ENCODE data around the gene MYZAP. TPM values are rescaled to one million over a fixed set of nuclear protein-coding genes. Genes with fewer than 3 reads are reported as not detected.

The MYZAP gene
- total RNA-seq, 1 experiment from 2014 or later, result 6.4 TPM

DNA sequence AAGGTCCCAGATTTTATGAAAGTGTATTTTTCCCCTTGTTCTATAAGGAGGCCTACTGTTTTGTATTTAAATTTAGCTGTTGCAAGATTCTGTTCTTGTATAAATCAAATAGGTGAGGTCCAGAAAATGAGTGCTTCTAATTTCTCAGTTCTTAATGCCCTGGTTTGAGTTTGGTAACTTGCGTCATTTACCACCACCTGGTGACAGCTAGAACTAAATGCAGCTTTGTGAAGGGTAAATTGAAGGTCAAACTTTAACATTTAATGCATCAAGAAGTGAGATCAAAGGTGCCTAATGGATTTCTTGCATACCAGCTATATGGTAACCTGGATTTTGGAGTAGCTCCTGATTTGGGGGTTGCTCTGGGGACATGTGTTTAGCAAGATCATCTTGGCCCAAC, 64.1 kb downstream of the MYZAP start:
- TF ChIP-seq CTCF (IDR thresholded peaks at IDR 0.05; ENCODE audit: insufficient read depth in 1 of 2, low read depth in 1 of 2, low read length in 1 of 2, severe bottlenecking in 1 of 2, unreplicated experiment in 1 of 2), result no peak
- no peaks in the 10 kb centered on the region for H3K36me3 Mint-ChIP-seq (ENCODE audit: insufficient read depth, unreplicated experiment)
- intact Hi-C loops (cut with micrococcal nuclease; ENCODE audit: unreplicated experiment), result loop anchor here (5.0 kb wide), 1 partner anchor 94 kb away; no protein-coding TSS in a partner anchor

GRCh38 chr15:57656434-57656833, 64.7 kb downstream of the MYZAP start:
- H3K4me1 ChIP-seq, result no peaks in the 10 kb centered on the region; the same call in 1 of the 2 replicates
- no peak for DNase-seq
- H3K27me3 Mint-ChIP-seq (ENCODE audit: insufficient read depth, unreplicated experiment), result no peaks in the 10 kb centered on the region
- intact Hi-C loops (cut with micrococcal nuclease; ENCODE audit: unreplicated experiment), result loop anchor here (5.0 kb wide), 1 partner anchor 94 kb away; no protein-coding TSS in a partner anchor
- no peaks in the 10 kb centered on the region for H3K36me3 Mint-ChIP-seq (ENCODE audit: insufficient read depth, unreplicated experiment)
- H3K9me3 Mint-ChIP-seq (ENCODE audit: unreplicated experiment), result no peaks in the 10 kb centered on the region
- H3K4me1 Mint-ChIP-seq (ENCODE audit: low read depth, unreplicated experiment), result no peaks in the 10 kb centered on the region
- no peak overlapping the region for H3K27ac Mint-ChIP-seq (ENCODE audit: unreplicated experiment)
- H3K4me3 Mint-ChIP-seq (ENCODE audit: unreplicated experiment), result no peak overlapping the region
- CTCF ChIA-PET, result interaction anchor here (0.5 to 1.5 kb wide), 2 partner anchors 97 to 104 kb away, joined by 3 to 7 read pairs; no protein-coding TSS in a partner anchor
- H3K4me3 ChIP-seq (ENCODE audit: low read depth, low read length), result no peak overlapping the region
- H3K36me3 ChIP-seq (ENCODE audit: control insufficient read depth, insufficient read depth, low read length), result no peaks in the 10 kb centered on the region
- H3K9me3 ChIP-seq, result no peaks in the 10 kb centered on the region
- POLR2A ChIA-PET, result no interaction called here
- BruUV-seq (replicated peaks), result no TSS peak
- no peak for TF ChIP-seq CTCF (IDR thresholded peaks at IDR 0.05; ENCODE audit: insufficient read depth in 1 of 2, low read depth in 1 of 2, low read length in 1 of 2, severe bottlenecking in 1 of 2, unreplicated experiment in 1 of 2)
- H3K27me3 ChIP-seq (replicated peaks; ENCODE audit: control insufficient read depth, insufficient read depth, low read length), result no peaks in the 10 kb centered on the region

More for the DNA sequence above, 64.1 kb downstream of the MYZAP start:
- H3K4me3 Mint-ChIP-seq (ENCODE audit: unreplicated experiment), result no peak overlapping the region
- no peak for DNase-seq
- no TSS peak for BruUV-seq (replicated peaks)
- H3K27me3 Mint-ChIP-seq (ENCODE audit: insufficient read depth, unreplicated experiment), result no peaks in the 10 kb centered on the region
- H3K9me3 ChIP-seq, result no peaks in the 10 kb centered on the region
- no peak overlapping the region for H3K27ac Mint-ChIP-seq (ENCODE audit: unreplicated experiment)
- H3K4me3 ChIP-seq (ENCODE audit: low read depth, low read length), result no peak overlapping the region
- CTCF ChIA-PET, result interaction anchor here (1.5 kb wide), 1 partner anchor 96 kb away, joined by 7 read pairs; no protein-coding TSS in a partner anchor
- no peaks in the 10 kb centered on the region for H3K36me3 ChIP-seq (ENCODE audit: control insufficient read depth, insufficient read depth, low read length)
- no peaks in the 10 kb centered on the region for H3K4me1 ChIP-seq
- H3K9me3 Mint-ChIP-seq (ENCODE audit: unreplicated experiment), result no peaks in the 10 kb centered on the region
- POLR2A ChIA-PET, result no interaction called here
- H3K27me3 ChIP-seq (replicated peaks; ENCODE audit: control insufficient read depth, insufficient read depth, low read length), result no peaks in the 10 kb centered on the region
- no peaks in the 10 kb centered on the region for H3K4me1 Mint-ChIP-seq (ENCODE audit: low read depth, unreplicated experiment)

GRCh38 chr15:57657619-57658018, 65.9 kb downstream of the MYZAP start:
- H3K27ac Mint-ChIP-seq (ENCODE audit: unreplicated experiment), result no peak overlapping the region
- intact Hi-C loops (cut with micrococcal nuclease; ENCODE audit: unreplicated experiment), result loop anchor here (5.0 kb wide), 1 partner anchor 95 kb away; no protein-coding TSS in a partner anchor
- CTCF ChIA-PET, result no interaction called here
- Histone ChIP-seq H3K36me3 (ENCODE audit: control insufficient read depth, insufficient read depth, low read length) (no peaks in the 10 kb centered on the region), H3K4me3 (ENCODE audit: low read depth, low read length) (no peak overlapping the region), H3K9me3 (no peaks in the 10 kb centered on the region), H3K27me3 (replicated peaks; ENCODE audit: control insufficient read depth, insufficient read depth, low read length) (no peaks in the 10 kb centered on the region), H3K4me1 (peaks cover 8% of the 10 kb centered on the region)
- no peaks in the 10 kb centered on the region for H3K27me3 Mint-ChIP-seq (ENCODE audit: insufficient read depth, unreplicated experiment)
- no peak overlapping the region for H3K4me3 Mint-ChIP-seq (ENCODE audit: unreplicated experiment)
- TF ChIP-seq CTCF (IDR thresholded peaks at IDR 0.05; ENCODE audit: insufficient read depth in 1 of 2, low read depth in 1 of 2, low read length in 1 of 2, severe bottlenecking in 1 of 2, unreplicated experiment in 1 of 2), result no peak
- H3K9me3 Mint-ChIP-seq (ENCODE audit: unreplicated experiment), result no peaks in the 10 kb centered on the region
- peaks cover 11% of the 10 kb centered on the region for H3K4me1 Mint-ChIP-seq (ENCODE audit: low read depth, unreplicated experiment)
- H3K36me3 Mint-ChIP-seq (ENCODE audit: insufficient read depth, unreplicated experiment), result no peaks in the 10 kb centered on the region
- no TSS peak for BruUV-seq (replicated peaks)
- no peak for DNase-seq
- POLR2A ChIA-PET, result no interaction called here
